ENCODE data around the gene DRD3. TPM values are rescaled to one million over a fixed set of nuclear protein-coding genes. Genes with fewer than 3 reads are reported as not detected.

DRD3 gene
- total and polyA plus RNA-seq, 4 donors, result not detected

GRCh38 chr3:114112696-114113095 lies 66.2 kb downstream of the DRD3 start:
- no peaks in the 10 kb centered on the region for H3K36me3 ChIP-seq (ENCODE audit: control insufficient read depth in 4 of 4, insufficient read depth in 3 of 4, low read depth in 1 of 4, low read length in 3 of 4)
- no peak overlapping the region for H3K27ac ChIP-seq (ENCODE audit: low read depth in 1 of 2, low read length in 2 of 2)
- WGBS, result 85% methylated on average over 6 of the region's 6 CpGs
- H3K9ac ChIP-seq (ENCODE audit: low read depth in 1 of 2, low read length in 2 of 2), result no peak overlapping the region
- no peaks in the 10 kb centered on the region for H3K27me3 ChIP-seq (ENCODE audit: control insufficient read depth in 4 of 4, insufficient read depth in 4 of 4, low read length in 3 of 4)
- no peaks in the 10 kb centered on the region for H3K4me1 ChIP-seq (ENCODE audit: control insufficient read depth in 4 of 4, insufficient read depth in 4 of 4, low read length in 3 of 4)
- no peak for DNase-seq (ENCODE audit: low spot score)
- H3K9me3 ChIP-seq (ENCODE audit: control insufficient read depth in 4 of 4, low read length in 3 of 4), result no peaks in the 10 kb centered on the region
- TF ChIP-seq EGR1 (IDR thresholded peaks at IDR 0.05; ENCODE audit: low read depth in 2 of 2) (no peak), YY1 (IDR thresholded peaks at IDR 0.05) (no peak), SP1 (IDR thresholded peaks at IDR 0.05) (no peak), NR2F2 (IDR thresholded peaks at IDR 0.05) (no peak), HNF4A (conservative IDR thresholded peaks at IDR 0.05) (no peak), GABPA (IDR thresholded peaks at IDR 0.05 in 1 of 2, conservative IDR thresholded peaks at IDR 0.05 in 1 of 2) (no peak), ZBTB33 (IDR thresholded peaks at IDR 0.05) (no peak), CTCF (IDR thresholded peaks at IDR 0.05; ENCODE audit: low read depth, low read length, missing input control) (no peak), FOXA2 (IDR thresholded peaks at IDR 0.05) (no peak)
- TF ChIP-seq, protein P1, sequence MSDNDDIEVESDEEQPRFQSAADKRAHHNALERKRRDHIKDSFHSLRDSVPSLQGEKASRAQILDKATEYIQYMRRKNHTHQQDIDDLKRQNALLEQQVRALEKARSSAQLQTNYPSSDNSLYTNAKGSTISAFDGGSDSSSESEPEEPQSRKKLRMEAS (IDR thresholded peaks at IDR 0.05), result no peak
- H3K4me3 ChIP-seq (ENCODE audit: low read depth in 1 of 3, low read length in 3 of 3), result no peak overlapping the region

DNA sequence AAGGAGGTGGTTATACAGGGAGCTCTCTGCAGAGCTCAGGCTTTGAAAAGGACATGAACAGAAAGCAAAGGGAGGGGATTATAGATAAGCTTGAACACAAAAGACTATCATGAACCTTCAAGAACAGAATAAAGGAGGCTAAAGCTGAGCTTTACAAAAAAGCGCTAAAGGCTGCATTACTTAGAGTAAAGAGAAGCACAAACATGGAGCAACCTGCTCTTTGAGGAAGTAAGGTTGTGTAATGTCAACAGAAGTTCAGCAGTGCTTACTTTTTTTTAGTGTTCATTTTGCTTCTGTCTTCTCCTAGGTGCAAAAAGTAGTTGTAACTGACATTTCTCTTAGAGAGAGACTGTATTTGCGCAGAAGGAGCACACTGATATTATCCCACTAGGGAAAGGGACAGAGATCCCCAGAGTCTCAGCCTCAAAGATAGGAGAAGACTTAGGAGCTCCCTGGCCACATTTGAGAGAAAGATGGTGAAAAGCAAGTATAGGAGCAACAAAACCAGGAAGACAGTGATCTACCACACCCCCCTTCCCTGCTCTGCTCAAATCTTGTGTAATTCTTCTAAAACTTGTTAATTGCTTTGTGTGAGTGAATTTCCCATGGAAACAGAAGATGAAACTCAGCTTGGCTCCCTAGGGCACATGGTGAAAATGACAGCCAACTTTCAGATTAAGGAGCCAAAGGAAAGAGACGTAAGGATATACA lies 67.6 kb downstream of the DRD3 start:
- Histone ChIP-seq H3K27ac (ENCODE audit: low read depth in 1 of 2, low read length in 2 of 2) (no peak overlapping the region), H3K27me3 (ENCODE audit: control insufficient read depth in 4 of 4, insufficient read depth in 4 of 4, low read length in 3 of 4) (no peaks in the 10 kb centered on the region), H3K4me1 (ENCODE audit: control insufficient read depth in 4 of 4, insufficient read depth in 4 of 4, low read length in 3 of 4) (no peaks in the 10 kb centered on the region), H3K9me3 (ENCODE audit: control insufficient read depth in 4 of 4, low read length in 3 of 4) (no peaks in the 10 kb centered on the region), H3K4me3 (ENCODE audit: low read depth in 1 of 3, low read length in 3 of 3) (no peak overlapping the region), H3K36me3 (ENCODE audit: control insufficient read depth in 4 of 4, insufficient read depth in 3 of 4, low read depth in 1 of 4, low read length in 3 of 4) (no peaks in the 10 kb centered on the region), H3K9ac (ENCODE audit: low read depth in 1 of 2, low read length in 2 of 2) (no peak overlapping the region)
- WGBS, result 64% methylated on average over 3 of the region's 3 CpGs
- TF ChIP-seq REST (IDR thresholded peaks at IDR 0.05), result no peak
- TF ChIP-seq NR2F2 (IDR thresholded peaks at IDR 0.05), result no peak
- TF ChIP-seq FOXA1 (IDR thresholded peaks at IDR 0.05), result no peak
- no peak for TF ChIP-seq HNF4A (conservative IDR thresholded peaks at IDR 0.05)
- TF ChIP-seq HNF4G (IDR thresholded peaks at IDR 0.05), result no peak
- no peak for TF ChIP-seq RXRA (IDR thresholded peaks at IDR 0.05)
- no peak for TF ChIP-seq TAF1 (conservative IDR thresholded peaks at IDR 0.05)
- TF ChIP-seq, protein P2, sequence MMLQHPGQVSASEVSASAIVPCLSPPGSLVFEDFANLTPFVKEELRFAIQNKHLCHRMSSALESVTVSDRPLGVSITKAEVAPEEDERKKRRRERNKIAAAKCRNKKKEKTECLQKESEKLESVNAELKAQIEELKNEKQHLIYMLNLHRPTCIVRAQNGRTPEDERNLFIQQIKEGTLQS (IDR thresholded peaks at IDR 0.05), result no peak
- no peak for TF ChIP-seq GABPA (IDR thresholded peaks at IDR 0.05 in 1 of 2, conservative IDR thresholded peaks at IDR 0.05 in 1 of 2)
- TF ChIP-seq JUND (IDR thresholded peaks at IDR 0.05), result no peak
- TF ChIP-seq RAD21 (IDR thresholded peaks at IDR 0.05), result no peak
- TF ChIP-seq YY1 (IDR thresholded peaks at IDR 0.05), result no peak
- no peak for TF ChIP-seq EGR1 (IDR thresholded peaks at IDR 0.05; ENCODE audit: low read depth in 2 of 2)
- no peak for TF ChIP-seq ZBTB33 (IDR thresholded peaks at IDR 0.05)
- no peak for TF ChIP-seq CTCF (IDR thresholded peaks at IDR 0.05; ENCODE audit: low read depth, low read length, missing input control)
- TF ChIP-seq, protein P1 (IDR thresholded peaks at IDR 0.05), result no peak
- DNase-seq (ENCODE audit: low spot score), result no peak

Data from liver (tissue), 9 donors.